Upper lobe of left lung (tissue), 4 donors: Measurements from ENCODE around the gene ATP9B.

ENCODE experiments used
- CTCF ChIP-seq, 6 experiments: fragments of 450-650 bp in 4 of 6; fragments of 200-600 bp in 2 of 6; sonication (generic) in 2 of 6; IDR thresholded peaks; one replicate each; pipeline ENCODE4 v1.5.1; 2016 to 2019; ENCODE audit warnings: antibody characterized with exemption in 6 of 6
- EP300 ChIP-seq, 4 donors: sonication (generic); formaldehyde crosslinking; IDR thresholded peaks; one replicate each; pipeline ENCODE4 v1.5.1; 2017; ENCODE audit warnings: antibody characterized with exemption in 4 of 4, control low read depth in 2 of 4
- POLR2A ChIP-seq, 4 donors: fragments of 450-650 bp; IDR thresholded peaks; one replicate each; pipeline ENCODE4 v1.5.1; 2016 to 2017; ENCODE audit warnings: antibody characterized with exemption in 4 of 4, mild to moderate bottlenecking in 2 of 4

- TF ChIP-seq POLR2A (IDR thresholded peaks at IDR 0.05) (no peak), CTCF (IDR thresholded peaks at IDR 0.05) (no peak), EP300 (IDR thresholded peaks at IDR 0.05) (no peak)
These were observed 258.1 kb downstream of the ATP9B start for GRCh38 chr18:79327199-79327721.
